LHCN-M2 (cell line): ENCODE results near the gene NDST3. TPM values are rescaled to one million over a fixed set of nuclear protein-coding genes. Genes with fewer than 3 reads are reported as not detected.
A peak's percentile ranks its signal among the peaks of the same experiment; 100 is the strongest.
"Not testable (repeated sequence)": the region's sequence is repeated elsewhere in the genome, so short reads cannot be mapped to it uniquely, and the experiment has no call there.

Experiments used
- DNase-seq: peaks from one replicate; pipeline ENCODE4 v3.0.0-alpha.2; 2012; ENCODE audit warnings: low read depth
- total RNA-seq: library from RNA; depleted of rRNA; stranded (reverse); fragments of >200 nt; gene quantifications from 2 replicates; pipeline ENCODE4 v1.2.3, GENCODE V29; 2014

Gene NDST3
- total RNA-seq, 1 experiment from 2014 or later, result not detected

- peak; percentile 38 for DNase-seq
These were observed 236.2 kb downstream of the NDST3 start for GRCh38 chr4:118270492-118270891.

GRCh38 chr4:118271788-118272187 is 237.5 kb downstream of the NDST3 start:
- DNase-seq, result no peak

- no peak for DNase-seq
These were observed 239.4 kb downstream of the NDST3 start for GRCh38 chr4:118273642-118274041.

GRCh38 chr4:118276580-118276979 is 242.3 kb downstream of the NDST3 start:
- DNase-seq, result no peak

- no peak for DNase-seq
These were observed 243.0 kb downstream of the NDST3 start for GRCh38 chr4:118277243-118277642.

- peak; percentile 88 for DNase-seq
These were observed 244.4 kb downstream of the NDST3 start for GRCh38 chr4:118278473-118279274.

GRCh38 chr4:118279328-118279727 is 245.0 kb downstream of the NDST3 start:
- no peak for DNase-seq

GRCh38 chr4:118279920-118280432 is 245.7 kb downstream of the NDST3 start:
- no peak for DNase-seq

GRCh38 chr4:118280501-118281218 is 246.4 kb downstream of the NDST3 start:
- peak; percentile 71 for DNase-seq

- peak; percentile 25 for DNase-seq
These were observed 247.5 kb downstream of the NDST3 start for GRCh38 chr4:118281611-118282442.

- DNase-seq, result peak; percentile 77
These were observed 248.4 kb downstream of the NDST3 start for GRCh38 chr4:118282692-118283091.

GRCh38 chr4:118284169-118284568 is 249.9 kb downstream of the NDST3 start:
- no peak for DNase-seq

GRCh38 chr4:118285931-118286330 is 251.6 kb downstream of the NDST3 start:
- no peak for DNase-seq

GRCh38 chr4:118286685-118287084 is 252.4 kb downstream of the NDST3 start:
- DNase-seq, result no peak

GRCh38 chr4:118287711-118288451 is 253.6 kb downstream of the NDST3 start:
- no peak for DNase-seq

GRCh38 chr4:118289794-118290193 is 255.5 kb downstream of the NDST3 start:
- no peak for DNase-seq

GRCh38 chr4:118290951-118291350 is 256.7 kb downstream of the NDST3 start:
- DNase-seq, result no peak

- no peak for DNase-seq
These were observed 262.4 kb downstream of the NDST3 start for GRCh38 chr4:118296729-118297128.

- DNase-seq, result not testable (repeated sequence)
These were observed 265.3 kb downstream of the NDST3 start for GRCh38 chr4:118299619-118300018.

GRCh38 chr4:118307643-118308042 is 273.4 kb downstream of the NDST3 start:
- DNase-seq, result peak; percentile 21
